HG02852 (cell line): ENCODE measurements around the gene PSMD11.
"Not testable (repeated sequence)": the region's sequence is repeated elsewhere in the genome, so short reads cannot be mapped to it uniquely, and the experiment has no call there.

Source experiments
- ATAC-seq: cut with Tn5 transposase; IDR thresholded peaks from one replicate; pipeline ENCODE4 v1.9.1; 2021; ENCODE audit warnings: mild to moderate bottlenecking, moderate library complexity; ENCODE audit not compliant: unreplicated experiment

Gene PSMD11

DNA sequence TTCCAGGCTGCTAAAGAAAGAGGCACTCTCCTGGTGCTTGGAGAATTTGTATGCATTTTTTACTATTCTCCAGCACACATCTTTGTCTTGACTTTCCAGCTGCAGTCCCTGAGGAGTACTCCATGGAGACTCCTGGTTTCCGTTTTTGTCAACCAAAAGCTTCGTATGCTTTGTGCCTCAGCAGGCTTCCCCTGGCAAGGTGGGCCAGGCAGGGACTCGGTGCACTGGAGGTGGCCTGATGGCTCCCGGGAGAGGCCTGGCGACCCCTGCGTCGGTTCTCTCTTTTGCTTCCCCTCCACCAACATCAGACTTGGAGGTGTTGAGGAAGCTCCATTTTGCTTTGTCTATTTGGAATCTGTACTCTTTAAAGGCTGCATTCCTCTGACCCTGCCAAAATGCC, 66.2 kb downstream of the PSMD11 start:
- ATAC-seq, result no peak

DNA sequence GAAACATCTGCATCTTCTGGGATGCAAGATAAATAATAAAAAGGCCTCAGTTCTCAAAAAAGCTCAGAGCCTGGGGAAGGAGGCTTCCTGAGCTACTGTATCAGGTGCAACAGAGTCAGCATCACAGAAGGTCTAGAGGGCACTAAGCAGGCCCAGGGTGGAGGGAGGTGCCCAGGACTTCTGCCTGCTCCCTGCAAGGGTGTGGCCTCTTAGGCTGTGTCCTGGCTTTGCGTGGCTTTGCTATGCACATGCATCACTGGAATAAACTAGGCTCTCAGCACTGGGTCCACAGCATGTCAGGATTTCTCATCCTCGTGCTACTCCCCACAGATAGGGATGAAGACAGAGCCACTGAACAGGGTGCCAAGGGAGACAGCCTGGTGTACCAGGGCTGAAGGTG, 68.0 kb downstream of the PSMD11 start:
- no peak for ATAC-seq

DNA sequence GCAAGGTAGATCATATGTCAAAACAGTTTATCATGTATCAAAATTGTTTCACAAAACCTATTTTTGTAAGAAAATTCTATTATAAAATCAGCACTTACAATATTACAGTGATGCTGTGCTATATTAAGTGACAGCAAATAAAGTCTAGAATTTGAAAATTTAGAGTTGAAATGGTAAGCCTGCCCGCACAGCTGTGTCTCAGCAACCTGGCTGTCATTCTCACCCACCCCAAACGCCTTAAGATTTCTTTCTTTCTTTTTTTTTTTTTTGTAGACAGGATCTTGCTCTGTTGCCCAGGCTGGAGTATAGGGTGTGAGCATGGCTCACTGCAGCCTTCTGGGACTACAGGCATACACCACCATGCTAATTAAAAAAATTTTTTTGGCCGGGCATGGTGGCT, 69.3 kb downstream of the PSMD11 start:
- ATAC-seq, result no peak

DNA sequence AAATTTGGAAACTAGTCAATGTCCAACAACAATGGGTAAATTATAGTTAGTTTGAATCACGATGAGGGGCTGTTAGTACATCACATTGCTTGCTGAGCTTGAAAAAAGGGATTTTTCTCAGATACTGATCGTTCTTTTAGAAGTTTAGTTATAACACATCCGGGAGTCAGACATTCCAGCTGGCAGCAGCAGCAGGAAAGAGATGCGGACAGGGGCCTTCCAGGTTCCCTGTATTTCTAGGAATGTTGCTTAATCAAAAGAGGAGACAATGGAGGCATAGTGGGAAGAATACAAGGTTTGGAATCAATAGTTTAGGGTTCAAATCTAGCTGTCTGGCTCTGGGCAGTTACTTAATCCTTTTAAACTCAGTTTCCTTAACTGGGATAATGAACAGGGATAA, 70.3 kb downstream of the PSMD11 start:
- ATAC-seq, result no peak

DNA sequence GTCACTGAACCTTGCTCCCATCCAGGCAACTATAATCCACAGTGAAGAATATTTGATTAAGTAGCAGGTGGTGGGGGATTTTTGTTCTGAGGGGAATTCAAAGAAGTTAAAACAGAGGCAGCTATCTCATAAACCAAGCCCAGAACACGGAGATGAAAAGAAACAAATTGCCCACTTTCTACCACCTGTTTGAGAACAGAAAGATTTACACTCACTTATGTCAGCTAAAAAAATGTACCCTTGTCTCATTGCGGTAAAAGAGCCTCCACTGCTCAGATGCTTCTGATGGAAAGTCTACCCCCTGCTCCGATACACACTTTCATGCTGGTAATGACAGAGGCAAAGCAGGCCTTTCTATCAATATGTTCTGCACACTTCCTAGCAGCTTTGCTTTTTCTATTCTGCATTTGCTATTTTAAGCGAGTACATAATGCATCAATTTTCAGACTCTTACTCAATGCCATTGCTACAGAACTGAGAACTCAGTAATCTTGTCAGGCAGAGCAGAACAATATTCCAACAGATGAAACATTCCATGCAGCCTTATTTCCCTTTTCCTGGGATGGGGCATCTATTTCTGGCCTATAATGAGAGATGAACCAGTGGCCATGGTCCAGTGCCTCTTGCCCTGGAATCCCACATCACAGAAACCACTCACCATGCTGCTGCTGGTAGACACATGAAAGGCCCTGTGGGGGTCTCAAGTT, 71.5 kb downstream of the PSMD11 start:
- peak; percentile 58 for ATAC-seq

DNA sequence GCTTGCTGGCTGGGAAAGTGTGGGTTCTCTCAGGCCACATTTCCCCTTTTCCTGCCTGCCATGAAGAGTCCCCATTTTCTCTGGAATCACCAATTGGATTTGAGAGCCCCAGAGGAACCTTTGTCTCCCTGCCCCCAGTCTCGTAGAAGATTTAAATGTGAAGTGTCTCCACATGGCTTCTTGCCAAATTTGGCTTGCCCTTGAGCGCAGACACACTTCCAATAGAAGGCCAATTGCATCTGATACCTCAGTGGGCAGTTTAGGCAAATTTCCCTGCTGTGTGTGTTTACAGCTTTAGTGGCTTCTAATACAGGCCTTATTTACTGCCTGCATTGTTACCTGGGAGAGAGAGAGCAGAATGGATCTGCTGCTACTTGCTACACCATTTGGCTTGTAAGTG, 72.1 kb downstream of the PSMD11 start:
- ATAC-seq, result no peak

DNA sequence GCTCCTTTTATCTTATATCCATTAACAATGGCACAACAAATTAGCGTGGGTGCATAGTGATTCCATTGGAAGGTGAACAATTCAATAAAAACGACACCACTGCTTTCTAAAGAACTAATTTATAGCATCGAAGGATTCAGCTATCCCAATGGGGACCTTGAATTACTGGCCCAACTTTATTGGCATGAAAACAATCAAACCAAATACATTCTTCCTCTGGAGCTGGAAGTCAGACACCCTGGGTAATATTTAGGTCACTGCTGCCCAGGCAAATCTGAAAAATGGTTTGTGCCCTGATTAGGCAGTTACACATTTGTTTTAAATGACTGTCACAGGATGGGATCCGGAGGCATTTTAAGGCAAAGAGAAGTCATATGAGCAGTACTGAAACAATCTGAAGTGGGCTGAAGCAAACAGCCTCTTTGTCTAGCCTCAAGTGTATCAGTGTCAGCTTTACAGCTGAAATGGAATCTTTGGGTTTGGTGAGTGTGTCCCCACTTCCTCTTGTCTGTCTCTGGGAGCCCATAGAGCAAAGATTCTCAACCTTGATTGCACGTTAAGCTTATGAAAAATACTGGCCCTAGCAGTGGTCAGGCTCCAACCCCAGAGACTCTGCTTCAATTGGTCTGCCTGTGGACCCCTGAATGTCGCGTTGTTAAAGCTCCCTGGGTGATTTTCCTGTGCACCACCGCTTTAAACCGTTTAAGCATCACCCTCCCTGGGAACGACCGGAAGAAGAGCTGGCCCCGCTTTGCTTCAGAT, 72.8 kb downstream of the PSMD11 start:
- no peak for ATAC-seq

DNA sequence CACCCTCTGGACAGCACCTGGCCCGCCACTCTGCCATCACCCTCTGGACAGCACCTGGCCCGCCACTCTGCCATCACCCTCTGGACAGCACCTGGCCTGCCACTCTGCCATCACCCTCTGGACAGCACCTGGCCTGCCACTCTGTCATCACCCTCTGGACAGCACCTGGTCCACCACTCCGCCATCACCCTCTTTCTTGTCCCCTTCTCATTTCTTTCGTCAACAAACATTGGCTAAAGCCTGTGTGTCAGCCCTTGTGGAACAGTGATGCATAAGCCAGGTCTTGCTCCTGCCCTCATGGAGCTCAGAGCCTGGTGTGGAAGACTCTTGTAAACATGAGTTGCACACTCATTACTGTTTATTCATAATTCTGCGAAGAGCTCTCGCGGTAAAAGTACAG, 73.7 kb downstream of the PSMD11 start:
- ATAC-seq, result no peak

DNA sequence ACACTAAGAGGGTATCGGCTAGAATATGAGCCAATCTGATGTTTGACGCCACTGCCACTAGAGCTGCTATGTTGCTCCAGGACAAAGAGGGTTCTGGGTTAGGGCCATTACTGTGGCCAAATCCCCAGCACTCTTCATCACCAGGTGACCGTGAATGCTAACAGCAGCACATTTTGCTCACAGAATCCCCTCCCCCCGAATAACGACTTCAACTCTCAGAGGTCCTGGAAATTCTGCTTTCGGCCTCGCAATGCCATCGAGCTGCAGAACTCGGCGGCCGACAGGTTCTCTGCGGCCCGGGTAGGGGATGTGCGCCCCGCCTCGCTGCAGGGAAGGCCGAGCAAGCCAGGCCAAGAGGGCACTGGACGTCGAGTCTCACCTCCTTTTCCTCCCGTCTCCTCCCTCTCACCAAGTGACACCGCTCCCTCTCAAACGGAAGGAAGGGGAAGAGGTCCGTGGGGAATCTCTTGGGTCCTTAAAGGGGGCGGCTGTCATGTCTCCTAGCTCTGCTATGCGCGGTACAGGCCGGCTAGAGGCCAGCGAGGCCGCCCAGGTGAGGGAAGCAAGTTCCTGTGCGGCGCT, 74.4 kb downstream of the PSMD11 start:
- ATAC-seq, result no peak

DNA sequence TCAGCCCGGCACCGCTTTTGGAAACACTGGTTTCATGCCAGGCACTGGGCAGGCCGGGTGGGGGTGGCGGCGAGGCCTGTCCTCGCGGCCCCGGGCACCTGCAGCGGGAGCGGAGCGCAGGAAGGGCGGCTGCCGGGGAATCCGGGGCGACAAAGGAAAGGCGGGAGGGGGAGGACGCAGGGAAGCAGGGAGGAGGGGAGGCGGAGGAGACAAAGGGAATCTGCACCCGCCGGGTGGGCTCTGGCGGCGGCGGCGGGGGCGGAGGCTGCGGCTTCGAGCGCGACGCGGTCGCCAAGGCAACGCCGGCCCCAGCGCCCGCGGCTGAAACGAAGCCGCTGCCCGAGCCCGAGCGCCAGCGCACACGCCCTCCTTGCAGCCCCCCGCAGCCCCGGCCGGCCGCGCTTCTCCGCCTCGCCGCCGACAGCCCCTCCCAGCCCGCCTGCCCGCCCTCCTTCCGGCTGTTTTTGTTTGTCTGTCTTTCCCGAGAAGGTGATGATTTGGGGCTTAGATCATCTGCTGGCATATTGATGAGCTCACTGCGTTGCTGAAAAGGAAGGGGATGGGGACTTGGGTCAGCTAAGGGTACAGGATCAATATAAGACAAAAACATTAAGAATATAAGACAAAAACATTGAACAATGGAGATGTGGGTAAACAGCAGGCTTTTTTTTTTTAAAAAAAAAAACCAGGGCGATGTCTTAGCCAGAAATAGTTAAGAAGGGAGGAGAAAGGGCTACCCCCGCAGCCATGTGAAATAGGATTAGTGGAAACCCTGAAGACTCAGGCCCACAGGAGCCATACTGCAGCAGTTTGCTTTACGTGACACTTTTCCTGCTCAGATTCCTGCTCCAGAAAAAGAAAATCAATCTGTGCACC, 75.2 kb downstream of the PSMD11 start:
- no peak for ATAC-seq

DNA sequence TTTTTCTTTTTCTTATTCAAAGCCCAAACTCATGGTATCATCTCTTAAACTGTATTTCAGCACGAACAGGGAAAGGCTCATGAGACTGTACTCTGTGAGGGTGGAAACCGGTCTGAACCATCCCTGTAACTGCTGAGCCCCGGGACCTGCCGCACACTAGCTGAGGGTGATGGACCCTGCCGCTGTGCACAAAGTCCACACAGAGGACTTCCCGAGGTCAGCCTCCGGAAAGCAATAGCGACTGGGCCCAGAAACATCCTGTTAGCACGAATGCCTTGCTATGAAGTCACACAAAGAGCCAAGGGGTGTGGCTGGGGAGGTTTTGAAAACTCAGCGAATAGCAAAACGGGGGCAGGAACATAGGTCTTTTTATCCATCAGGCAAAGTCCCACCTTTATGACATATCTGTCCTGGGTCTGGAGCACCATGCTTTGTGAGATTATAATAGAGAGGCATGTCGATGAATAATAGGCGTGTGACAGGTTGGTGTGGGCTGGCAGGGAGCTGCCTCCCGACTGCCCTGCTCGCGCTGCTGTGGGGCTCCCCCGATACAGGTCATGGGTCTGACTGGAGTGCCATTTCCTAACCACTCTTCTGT, 75.9 kb downstream of the PSMD11 start:
- no peak for ATAC-seq

DNA sequence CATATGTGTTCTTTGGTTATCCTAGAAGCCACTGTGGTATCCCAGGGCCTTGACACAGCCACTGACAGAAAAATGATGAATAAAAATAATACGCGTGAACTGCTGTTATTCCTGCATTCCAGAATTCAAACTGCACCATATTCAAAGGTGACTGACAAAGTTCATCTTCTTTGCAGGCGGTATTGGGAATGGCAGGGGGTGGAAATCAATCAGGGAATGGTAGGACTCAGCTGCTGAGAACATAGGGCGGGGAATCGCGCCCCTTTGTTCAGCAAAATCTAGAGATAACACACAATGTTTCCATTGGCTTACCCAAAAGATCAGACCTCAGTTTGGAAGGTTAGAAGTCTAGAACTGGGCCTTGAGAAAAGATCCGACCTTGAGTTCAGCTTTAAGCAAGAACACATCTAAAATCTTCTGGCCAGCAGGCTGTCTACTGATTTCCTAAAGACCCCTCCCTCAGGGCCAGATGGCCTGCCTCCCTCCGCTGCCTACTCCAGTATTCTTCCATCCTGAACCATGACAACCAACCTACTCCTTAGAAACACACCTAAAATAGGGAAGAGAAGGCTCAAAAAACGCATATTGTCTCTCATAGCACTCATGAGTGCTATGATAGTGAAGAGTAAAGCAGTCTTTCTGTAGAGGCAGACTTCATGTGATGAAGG, 76.6 kb downstream of the PSMD11 start:
- no peak for ATAC-seq

DNA sequence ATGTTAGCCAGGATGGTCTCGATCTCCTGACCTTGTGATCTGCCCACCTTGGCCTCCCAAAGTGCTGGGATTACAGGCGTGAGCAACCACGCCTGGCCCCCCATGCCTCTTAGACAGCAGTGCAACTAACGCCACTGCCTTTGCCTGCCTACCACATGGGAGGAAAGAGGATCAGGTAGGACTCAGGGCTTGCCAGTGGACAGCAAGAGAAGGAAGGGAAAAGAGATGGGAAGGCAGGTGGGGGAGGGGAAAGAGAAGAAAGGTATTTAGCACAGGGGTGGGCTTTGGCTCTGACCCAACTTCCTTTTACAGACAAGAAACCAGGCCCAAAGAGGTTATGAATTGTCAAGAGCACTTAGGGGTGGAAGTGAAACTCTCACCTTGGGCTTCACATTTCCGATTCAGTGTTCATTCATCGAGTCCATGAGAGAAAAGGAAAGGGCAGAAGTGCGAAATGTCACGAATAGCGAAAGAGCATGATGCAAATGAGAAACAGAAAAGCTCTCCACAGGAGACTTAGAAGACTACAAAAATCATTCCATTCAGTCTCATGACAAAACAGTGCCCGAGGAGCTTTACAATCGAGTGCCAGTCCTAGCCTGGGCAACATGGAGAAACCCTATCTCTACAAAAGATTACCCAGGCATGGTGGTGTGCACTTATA, 78.8 kb downstream of the PSMD11 start:
- peak; percentile 57 for ATAC-seq

DNA sequence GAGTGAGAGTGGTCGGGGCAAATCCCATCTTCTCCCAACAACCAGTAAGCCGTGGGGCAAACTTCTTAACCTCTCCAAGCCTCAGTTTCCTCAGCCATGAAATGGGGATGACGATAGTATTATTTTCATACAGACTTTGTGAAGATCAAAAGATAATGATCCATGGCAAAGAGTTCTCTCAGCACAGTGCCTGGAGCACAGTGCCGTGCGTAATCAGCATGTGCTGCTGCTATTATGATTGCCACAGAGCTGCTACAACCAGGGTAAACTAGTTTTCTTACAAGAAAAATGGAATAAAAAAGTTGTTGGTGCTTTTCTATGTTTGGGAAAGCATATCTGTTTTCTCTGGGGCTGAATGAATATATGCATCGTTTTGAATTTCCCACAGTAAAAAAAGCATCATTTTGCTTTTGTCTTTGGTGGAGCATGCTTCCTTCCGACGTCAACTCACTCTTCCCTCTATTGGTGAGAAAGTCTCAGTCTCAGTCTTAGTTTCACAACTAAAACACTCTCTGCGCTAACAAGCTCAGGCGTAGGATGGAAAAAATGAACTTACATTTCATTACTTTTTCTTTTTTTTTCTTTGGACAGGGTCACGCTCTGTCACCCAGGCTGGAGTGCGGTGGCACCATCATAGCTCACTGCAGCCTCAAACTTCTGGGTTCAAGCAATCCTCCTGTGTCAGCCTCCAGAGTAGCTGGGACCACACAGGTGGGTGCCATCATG, 79.7 kb downstream of the PSMD11 start:
- ATAC-seq, result no peak

DNA sequence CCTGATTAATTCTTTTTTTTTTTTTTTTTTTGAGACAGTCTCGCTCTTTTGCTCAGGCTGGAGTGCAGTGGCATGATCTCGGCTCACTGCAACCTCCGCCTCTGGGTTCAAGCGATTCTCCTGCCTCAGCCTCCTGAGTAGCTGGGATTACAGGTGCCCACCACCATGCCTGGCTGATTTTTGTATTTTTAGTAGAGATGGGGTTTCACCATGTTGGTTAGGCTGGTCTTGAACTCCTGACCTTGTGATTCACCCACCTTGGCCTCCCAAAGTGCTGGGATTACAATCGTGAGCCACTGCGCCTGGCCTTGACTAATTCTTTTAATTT, 80.2 kb downstream of the PSMD11 start:
- ATAC-seq, result not testable (repeated sequence)

DNA sequence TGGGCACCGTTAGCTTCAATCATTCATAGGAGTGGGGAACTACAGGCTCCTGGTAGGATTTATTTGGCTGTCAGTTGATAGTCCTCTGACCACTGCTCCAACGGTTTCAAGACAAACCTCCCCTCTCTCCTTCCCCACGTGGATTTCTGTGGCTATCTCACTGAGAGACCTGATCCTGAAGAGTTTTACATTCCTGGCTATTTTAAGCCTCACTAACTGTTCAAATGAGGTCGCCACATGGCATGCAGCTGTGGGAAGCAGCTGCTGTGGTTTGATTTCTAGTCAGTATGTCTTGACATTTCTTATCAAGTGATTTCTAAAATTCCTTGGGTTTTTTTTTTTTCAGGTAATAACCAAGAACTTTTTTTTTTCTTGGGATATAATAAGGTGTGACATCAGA, 80.8 kb downstream of the PSMD11 start:
- ATAC-seq, result no peak

DNA sequence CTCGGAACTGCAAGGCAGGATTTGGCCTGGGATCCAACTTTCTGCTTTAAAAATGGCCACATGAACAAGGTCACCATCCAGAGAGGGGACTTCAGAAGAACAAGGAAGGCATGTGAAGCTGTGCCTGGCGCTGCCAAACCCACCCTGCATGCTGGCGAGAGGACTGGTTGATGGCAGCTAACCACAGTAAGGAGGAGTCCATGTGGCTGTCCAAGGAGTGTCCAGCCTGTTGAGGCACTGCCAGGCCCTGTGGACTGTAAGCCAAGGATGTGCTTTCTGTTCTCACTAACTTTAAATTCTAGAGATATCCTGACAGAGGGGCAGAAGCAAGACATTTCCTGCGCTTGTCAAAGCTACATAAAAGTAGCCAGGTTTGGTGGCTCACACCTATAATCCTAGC, 82.8 kb downstream of the PSMD11 start:
- no peak for ATAC-seq

DNA sequence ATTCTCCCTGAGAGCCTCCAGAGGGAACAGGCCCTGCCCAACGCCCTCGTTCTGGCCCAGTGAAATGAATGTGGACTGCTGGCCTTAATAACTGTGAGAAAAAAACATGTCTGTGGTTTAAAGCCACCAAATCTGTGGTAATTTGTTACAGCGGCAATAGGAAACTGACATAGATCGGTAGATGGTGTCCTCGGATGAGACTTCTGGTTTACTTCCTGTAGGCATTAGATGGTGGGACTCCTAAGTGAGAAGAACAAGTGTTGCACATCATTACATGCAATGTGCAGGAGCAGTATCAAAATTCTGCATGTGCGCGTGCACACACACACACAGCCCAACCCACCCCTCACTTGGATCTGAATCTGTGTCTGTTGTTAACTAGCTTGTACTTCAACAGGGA, 84.5 kb downstream of the PSMD11 start:
- no peak for ATAC-seq

DNA sequence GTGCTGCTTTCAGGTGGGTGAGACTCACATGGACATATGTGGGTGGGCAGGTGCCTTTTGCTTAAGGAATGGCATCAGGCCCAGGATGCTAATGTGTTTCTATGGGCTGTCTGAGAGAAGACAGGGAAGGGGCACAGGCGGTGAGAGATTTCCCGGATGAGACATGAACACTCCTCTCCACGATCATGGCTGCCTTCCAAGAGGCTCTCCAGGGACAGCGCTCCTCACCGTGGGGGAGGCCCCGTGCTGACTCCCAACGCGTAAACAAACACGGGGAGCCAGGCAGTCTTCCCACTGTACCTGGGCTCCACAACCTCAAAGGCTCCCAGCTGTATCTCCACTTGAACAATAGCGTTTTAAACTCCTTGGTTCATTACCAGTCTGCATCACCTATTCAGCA, 85.3 kb downstream of the PSMD11 start:
- no peak for ATAC-seq
